GDM1 (cell line): Measurements from ENCODE around the gene CLCN2.

Source experiments
- DNase-seq: peaks from one replicate; lab custom pipeline; 2025; lab: John Stamatoyannopoulos, UW

The CLCN2 gene

DNA sequence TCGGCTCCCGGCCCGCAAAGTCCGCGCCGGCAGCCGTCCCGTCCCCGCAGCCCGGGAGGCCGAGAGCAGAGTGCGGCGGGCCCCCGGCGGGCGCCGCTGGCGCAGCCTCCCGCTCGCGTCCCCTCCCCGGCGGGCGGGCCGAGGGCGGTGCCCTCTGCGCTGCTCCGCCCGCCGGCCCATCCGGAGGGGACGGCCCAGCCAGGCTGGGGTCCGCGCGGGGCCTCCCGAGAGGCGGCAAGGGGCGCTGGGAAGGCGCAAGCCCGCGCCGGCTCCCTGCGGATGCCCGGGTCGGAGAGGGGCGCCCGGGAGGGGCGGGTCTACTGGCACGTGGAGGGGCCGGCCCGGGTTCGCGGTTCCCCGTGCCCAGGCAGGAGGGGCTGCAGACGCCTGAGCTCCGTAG, at the start of gene CLCN2, which contains the start of gene POLR2H:
Gene CLCN2 (minus strand): TSS at position 74 of the 400 bp plus-strand sequence. CDS start 126 bp downstream, outside the sequence.
Gene POLR2H (plus strand): TSS at position 179 of the 400 bp plus-strand sequence. CDS start 1,783 bp downstream, outside the sequence.
- peak; percentile 42 for DNase-seq

DNA sequence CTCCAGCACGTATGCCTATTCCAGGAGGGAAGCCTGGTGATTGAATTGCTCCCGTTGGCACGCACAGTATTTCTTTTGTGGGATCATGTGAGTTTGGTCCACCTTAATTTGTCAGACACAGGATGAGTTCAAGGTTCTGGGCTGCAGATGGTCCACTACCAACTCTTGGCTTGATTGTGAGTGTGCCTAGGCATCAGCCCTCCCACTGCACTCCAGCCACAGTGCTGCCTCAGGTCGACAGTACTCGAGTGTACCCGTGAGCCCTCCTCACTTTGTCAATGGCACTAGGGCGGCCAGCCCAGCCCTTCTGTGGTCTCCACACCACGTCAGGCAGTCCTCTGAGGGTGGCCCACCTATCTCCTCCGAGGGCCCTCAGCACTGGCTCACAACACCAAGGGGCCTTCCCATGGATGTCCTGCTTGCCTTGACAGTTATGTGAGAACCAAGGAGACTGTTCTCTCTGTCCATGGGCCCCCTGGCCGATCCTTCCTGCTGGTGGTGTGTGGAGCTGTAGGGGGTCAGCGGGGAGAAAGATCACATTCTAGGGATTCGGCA, 48.6 kb upstream of the CLCN2 start:
- DNase-seq = no peak

DNA sequence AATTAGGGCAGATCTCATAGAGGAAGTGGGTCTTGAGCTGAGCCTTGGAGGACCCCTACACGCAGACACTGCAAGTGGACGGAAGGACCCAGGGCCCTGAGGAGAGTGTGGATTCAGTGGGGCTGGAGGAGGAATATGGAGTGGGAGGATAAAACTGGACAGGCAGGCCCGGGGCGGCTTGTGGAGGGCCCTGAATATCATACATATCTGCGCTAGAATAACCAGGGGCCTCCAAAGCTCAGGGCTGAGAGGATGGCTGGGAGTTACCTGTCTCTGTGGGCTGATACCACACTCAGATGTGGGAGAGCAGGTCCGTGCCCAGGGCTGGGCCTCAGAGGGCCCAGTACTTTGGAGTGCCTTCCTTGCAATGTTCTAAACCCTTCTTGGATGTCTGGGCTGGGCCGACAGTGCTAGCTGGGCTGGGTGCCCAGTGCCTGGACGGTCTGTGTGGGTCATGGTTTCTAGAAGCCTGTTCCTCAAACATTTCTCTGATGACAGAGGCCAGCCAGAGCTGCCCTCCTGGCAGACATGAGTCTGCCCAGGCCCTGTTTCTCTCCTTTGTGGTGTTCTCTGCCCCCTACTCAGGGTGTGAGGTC, 48.0 kb upstream of the CLCN2 start:
- no peak for DNase-seq

DNA sequence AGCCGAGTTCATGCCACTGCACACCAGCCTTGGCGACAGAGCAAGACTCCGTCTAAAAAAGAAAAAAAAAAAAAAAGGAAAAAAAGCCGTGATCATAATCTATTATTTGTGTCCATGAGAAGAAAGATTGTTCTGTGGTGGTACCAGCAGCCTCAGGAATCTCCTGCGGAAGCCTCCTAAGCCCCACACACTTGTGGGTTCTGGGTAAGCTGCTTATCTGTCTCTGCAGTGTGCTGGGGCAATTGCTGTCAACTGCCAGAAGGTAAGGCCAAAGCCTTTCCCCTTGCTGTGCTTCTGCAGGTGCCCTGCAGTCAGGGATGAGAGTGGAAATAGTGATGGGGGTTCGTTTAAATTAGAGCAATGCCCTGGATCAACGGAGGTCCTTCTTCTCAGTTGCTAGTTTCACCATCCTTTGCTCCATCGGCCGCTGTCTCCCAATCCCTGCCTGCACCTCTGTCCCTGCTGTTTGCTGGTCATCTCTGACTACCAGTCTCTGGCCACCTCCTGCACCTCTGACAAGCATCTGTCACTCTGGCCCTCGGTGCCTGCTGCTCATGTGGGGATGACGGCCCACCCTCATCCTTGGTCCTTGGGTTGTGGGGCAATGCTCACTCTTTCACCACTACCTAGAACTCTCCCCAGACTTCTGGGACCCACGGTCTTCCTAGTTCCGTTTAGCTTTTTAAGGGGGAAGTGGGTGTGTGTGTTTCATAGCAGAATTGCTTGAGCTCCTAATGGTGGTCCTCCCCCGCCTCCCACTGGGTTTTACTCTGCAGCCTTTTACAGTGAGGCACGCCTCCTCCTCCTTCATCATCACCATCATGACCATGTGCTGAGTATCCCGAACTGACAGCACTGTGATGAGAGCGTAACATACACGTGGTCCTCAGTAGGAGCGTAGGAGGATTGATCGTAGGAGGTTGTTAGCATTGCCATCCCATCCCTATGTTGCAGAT, 43.9 kb upstream of the CLCN2 start:
- peak; percentile 4 for DNase-seq

DNA sequence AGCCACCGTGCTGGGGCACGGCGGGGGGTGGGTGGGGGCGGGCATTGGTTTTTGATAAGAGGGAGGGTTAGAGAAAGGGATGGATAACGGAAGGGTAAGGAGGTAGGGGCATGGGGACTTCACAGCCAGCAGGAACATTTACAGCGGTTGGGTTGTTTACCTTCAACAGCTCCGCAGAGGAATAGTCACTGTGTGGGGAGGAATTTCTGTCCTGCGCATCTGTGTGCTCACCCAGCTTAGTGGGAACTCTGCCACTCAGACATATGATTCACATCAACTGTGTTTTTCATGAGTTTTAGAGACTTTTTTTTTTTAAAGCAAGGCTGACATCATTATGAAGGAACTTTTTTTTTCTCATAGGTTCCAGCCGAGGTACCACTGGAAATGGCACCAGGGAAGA, 38.0 kb upstream of the CLCN2 start:
- no peak for DNase-seq

GRCh38 chr3:184395320-184395660, 33.9 kb upstream of the CLCN2 start:
- no peak for DNase-seq

GRCh38 chr3:184391266-184391665, 29.9 kb upstream of the CLCN2 start:
- no peak for DNase-seq

GRCh38 chr3:184389935-184390528, 28.6 kb upstream of the CLCN2 start:
- no peak for DNase-seq

DNA sequence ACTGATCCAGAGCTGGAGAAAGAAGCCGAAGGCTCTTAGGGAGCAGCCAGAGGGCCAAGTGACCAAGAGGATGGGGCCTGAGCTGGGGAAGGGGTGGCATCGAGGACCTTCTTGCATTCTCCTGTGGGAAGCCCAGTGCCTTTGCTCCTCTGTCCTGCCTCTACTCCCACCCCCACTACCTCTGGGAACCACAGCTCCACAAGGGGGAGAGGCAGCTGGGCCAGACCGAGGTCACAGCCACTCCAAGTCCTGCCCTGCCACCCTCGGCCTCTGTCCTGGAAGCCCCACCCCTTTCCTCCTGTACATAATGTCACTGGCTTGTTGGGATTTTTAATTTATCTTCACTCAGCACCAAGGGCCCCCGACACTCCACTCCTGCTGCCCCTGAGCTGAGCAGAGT, 28.0 kb upstream of the CLCN2 start:
- no peak for DNase-seq

- no peak for DNase-seq
These were observed 27.5 kb upstream of the CLCN2 start for GRCh38 chr3:184388936-184389230.

DNA sequence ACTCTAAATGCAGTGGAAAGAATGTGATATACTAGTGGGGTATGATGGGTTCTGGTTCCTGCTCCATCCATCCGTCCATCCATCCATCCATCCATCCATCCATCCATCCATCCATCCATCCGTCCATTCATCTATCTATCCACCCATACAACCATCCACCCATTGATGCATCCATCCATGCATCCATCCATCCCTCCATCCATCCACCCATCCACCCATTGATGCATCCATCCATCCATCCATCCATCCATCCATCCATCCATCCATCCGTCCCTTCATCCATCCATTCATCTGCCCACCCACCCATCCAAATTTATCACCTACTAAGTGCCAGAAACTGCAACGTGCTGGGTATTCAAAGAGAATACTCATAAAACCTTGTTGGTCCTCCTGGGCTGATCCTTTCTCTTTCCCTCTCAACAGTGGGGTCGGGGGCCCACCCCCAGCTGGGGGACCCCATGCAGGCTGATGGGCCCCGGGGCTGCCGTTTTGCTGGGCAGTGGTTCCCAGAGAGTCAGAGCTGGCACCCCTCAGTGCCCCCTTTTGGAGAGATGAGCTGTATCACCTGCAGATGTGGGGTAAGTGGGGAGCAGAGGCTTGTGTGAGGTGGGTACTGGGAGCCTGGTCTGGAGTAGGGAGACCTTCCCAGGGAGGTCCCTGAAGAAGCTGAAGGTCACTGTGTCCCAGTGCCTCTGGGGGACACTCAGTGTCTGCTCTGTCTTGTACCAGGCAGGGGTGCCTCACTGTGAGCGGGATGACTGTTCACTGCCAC, 26.9 kb upstream of the CLCN2 start:
- no peak for DNase-seq

DNA sequence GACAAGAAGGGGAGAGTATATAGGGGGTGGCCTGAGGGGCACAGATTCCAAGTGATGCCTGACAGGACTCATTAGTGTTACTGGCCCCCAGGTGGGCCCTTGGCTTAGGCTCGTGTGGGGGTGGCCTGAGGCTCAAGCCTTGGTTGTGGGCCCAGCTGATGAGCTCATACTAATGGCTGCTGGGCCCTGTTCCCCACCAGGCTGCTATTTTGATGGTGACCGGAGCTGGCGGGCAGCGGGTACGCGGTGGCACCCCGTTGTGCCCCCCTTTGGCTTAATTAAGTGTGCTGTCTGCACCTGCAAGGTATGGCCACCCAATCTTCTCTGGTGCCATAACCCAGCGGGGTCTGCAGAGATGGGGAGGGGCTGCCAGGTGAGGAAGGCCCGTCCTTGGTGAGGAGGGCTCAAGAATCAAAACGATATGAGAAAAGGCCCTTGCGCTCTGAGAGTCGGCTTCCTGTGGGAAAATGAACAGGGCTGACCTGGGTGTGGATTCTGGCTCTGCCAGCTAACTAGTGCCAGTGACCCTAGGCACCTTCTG, 25.8 kb upstream of the CLCN2 start:
- no peak for DNase-seq

- no peak for DNase-seq
These were observed 24.8 kb upstream of the CLCN2 start for GRCh38 chr3:184386047-184386806.

- no peak for DNase-seq
These were observed 23.5 kb upstream of the CLCN2 start for GRCh38 chr3:184384856-184385422.

DNA sequence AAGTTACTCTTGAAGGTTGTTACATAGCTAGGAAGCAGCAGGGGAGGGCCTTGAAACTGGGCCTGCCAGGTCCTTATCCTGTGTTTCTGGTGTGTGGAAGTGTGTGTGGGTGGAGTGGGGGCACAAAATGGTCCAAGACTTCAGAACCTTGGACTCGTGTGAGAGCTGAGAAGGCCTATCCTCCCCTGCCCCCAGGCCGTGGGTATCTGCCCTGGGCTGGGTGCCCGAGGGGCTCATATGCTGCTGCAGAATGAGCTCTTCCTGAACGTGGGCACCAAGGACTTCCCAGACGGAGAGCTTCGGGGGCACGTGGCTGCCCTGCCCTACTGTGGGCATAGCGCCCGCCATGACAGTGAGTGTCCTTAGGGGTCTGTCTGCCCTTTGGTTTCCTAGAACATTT, 22.9 kb upstream of the CLCN2 start:
- DNase-seq = no peak

- DNase-seq = no peak
These were observed 21.8 kb upstream of the CLCN2 start for GRCh38 chr3:184383033-184383740.

GRCh38 chr3:184382326-184383032, 21.1 kb upstream of the CLCN2 start:
- no peak for DNase-seq

GRCh38 chr3:184381261-184382224, 20.1 kb upstream of the CLCN2 start:
- DNase-seq = no peak
